LNCAP (cell line): ENCODE results near the gene TIPIN.

Experiments used
- TF ChIP-seq, protein P1 (sequence below): fragments of 450-650 bp; IDR thresholded peaks from 2 replicates; pipeline ENCODE4 v1.5.1; 2017; ENCODE audit warnings: mild to moderate bottlenecking

TIPIN gene

DNA sequence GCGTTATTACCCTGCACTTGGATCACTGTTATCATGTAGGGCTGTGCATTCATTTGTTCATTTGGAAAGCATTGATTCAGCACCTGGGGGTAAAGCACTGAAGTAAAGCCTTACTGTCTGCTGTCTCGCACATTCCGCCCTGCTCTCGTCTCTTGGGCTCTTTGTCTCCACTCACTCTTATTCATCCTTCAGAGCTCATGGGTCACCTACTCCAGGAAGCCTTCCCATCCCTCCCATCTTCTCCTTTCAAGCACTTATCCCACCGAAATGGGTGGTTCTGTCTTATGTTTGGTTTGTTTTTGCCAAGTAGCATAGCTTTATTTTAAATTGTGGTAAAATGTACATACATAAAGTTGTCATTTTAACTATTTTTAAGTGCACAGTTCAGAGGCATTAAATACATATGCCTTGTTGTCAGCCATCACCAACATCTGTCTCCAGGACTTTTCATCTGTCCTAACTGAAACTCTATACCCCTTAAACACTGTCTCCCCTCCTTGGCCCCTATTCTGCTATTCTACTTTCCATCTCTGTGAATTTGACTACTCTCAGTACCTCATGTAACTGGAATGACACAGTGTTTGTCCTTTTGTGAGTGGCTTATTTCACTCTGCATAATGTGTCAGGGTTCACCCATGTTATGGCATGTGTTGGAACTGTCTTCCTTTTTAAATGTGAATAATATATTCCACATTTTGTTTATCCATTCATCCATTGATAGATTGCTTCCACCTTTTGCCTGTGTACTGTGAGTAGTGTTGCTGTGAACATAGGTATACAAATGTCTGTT lies 53.8 kb downstream of the TIPIN start:
- TF ChIP-seq, protein P1, sequence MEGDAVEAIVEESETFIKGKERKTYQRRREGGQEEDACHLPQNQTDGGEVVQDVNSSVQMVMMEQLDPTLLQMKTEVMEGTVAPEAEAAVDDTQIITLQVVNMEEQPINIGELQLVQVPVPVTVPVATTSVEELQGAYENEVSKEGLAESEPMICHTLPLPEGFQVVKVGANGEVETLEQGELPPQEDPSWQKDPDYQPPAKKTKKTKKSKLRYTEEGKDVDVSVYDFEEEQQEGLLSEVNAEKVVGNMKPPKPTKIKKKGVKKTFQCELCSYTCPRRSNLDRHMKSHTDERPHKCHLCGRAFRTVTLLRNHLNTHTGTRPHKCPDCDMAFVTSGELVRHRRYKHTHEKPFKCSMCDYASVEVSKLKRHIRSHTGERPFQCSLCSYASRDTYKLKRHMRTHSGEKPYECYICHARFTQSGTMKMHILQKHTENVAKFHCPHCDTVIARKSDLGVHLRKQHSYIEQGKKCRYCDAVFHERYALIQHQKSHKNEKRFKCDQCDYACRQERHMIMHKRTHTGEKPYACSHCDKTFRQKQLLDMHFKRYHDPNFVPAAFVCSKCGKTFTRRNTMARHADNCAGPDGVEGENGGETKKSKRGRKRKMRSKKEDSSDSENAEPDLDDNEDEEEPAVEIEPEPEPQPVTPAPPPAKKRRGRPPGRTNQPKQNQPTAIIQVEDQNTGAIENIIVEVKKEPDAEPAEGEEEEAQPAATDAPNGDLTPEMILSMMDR, result no peak

DNA sequence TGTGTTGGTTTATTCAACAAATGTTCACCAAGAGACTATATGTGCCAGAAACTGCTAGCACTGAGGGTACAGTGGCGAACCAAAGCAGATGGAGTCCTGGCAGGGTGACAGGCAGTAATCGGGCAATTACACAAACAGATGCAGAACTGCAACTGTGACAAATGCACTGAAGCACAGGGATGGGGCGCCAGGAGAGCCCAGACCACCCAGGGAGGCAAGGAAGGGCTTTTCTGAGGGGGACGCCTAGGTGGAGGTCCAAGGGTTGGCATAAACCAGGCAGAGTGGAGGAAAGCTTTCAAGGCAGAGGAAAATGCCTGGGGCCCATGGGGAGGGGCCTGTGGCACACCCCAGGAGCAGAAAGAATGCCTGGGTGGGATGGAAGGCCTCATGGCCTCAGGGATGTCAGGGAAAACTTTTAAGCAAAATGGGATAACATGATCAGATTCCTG lies 57.7 kb downstream of the TIPIN start:
- TF ChIP-seq, protein P1, result no peak

DNA sequence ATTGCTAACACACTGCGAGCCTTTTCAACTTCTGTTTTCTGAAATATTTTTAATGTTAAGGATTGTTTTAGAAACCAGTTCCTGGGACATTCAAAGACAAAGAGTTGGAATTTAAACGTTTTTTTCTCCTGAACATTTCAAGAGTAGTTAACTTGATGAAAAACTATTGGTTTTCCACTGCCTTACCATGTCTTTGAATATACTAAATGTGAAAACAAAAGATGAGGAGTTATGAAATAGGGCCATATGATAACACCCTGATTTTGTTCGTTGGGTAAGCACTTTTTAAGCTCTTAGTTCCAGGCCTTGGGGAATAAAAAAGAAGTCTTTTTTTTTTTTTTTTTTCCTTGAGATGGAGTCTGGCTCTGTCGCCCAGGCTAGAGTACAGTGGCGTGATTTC lies 60.3 kb downstream of the TIPIN start:
- TF ChIP-seq, protein P1, result no peak

DNA sequence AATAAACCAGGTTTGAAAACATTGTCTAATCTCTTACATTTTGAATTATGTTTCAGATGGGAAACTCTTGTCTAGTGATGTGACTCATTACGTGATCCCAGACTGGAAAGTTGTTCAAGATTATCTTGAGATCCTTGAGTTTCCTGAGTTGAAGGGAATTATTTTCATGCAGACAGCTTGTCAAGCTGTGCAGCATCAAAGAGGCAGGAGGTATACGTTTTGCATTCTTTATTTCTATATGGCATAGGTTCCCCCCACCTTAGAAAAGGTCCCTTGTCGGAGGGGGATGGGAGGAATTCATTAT lies 61.6 kb downstream of the TIPIN start:
- TF ChIP-seq, protein P1, result no peak

DNA sequence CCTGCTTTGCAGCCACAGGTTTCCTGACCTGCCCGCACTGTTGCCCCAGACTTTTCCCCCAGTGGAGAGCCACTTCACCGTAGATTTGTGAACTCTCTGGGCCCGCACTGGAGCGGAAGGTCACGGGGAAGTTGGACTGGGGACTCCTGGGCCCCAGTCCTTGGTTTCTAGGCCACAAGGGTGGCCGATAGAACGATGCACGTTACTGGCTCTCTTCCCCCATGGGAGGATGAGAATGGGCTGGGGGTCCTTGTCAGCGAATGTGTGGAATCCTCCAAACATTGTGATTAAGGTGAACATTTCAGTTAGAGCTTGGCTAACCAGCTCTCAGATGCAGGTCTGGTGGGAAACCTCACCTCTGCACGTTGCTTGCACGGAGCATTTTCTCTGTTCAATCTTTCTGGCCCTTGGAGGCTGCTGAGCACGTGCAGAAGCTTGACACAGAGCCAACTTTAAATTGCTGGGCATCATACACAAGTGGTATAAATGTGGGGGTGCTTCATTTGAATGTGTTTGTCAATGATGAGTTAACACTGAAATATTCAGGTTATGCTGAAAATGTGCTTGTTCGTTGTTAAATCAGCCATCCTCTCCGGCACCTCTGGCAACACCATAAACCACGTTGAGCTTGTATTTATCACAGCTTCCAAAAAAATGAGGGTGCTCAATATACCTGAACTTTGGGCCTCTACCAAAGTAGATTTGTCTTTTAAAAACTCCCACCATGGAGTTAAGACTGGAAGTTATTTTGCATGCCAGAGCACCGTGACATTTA lies 62.1 kb downstream of the TIPIN start:
- TF ChIP-seq, protein P1, result no peak

DNA sequence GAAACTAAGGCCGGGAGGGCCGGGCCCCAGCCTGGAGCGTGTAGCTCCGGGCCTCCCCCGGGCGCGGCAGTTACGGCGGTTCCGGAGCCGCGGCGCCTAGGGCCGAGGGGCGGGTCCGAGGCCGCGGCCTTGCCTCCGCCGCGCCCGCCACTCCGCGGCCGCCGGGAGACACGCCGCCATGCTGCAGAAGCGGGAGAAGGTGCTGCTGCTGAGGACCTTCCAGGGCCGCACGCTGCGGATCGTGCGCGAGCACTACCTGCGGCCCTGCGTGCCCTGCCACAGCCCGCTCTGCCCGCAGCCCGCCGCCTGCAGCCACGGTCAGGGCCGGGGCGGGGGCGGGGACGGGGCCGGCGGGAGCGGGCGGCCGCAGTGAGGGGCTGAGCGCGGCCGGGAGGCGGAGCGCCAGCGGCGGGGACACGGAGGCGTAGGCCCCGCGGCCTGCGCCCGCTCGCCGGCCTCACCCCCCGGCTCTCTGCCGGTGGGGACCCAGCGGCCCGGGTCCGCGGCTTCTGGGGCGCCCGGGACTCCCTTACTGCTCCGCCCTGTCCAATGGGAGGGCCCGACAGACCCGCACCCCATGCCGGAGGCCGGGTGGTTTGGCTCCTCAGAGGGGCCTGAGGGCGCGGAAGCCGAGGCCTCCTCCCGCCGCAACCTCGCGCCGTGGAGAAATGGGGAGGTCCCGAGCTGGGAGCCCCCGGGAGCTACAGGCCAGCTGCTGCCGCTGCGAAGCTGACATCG lies 62.9 kb downstream of the TIPIN start, which contains the start of gene DIS3L:
Gene DIS3L, plus strand, starts transcription at position 150 of the 738 bp plus-strand sequence. Its CDS starts 29 bp downstream, at position 179.
- TF ChIP-seq, protein P1, result no peak
